Chondrocyte (in vitro differentiated cells): ENCODE measurements around the gene APBA1. TPM values are rescaled to one million over a fixed set of nuclear protein-coding genes. Genes with fewer than 3 reads are reported as not detected.

Source experiments
- DNase-seq: peaks from one replicate; pipeline ENCODE4 v3.0.0; 2021; ENCODE audit warnings: mixed read lengths, low spot score
- H3K27ac Mint-ChIP-seq: one replicate; pipeline ENCODE4 v1.8.0; 2021; ENCODE audit warnings: mild to moderate bottlenecking, moderate library complexity, mixed read lengths; ENCODE audit not compliant: unreplicated experiment
- H3K27me3 Mint-ChIP-seq: 2 replicates; pipeline ENCODE4 v1.8.0; 2021; ENCODE audit warnings: low read depth, mixed read lengths
- H3K36me3 Mint-ChIP-seq: 2 replicates; pipeline ENCODE4 v1.8.0; 2021; ENCODE audit warnings: low read depth, mixed read lengths
- H3K4me1 Mint-ChIP-seq: 2 replicates; pipeline ENCODE4 v1.8.0; 2021; ENCODE audit warnings: low read depth, mild to moderate bottlenecking, mixed read lengths
- H3K4me3 Mint-ChIP-seq: one replicate; pipeline ENCODE4 v1.8.0; 2021; ENCODE audit warnings: mild to moderate bottlenecking, moderate library complexity, mixed read lengths; ENCODE audit not compliant: unreplicated experiment
- H3K9me3 Mint-ChIP-seq: 2 replicates; pipeline ENCODE4 v1.8.0; 2021; ENCODE audit warnings: low read depth, mixed read lengths
- total RNA-seq: library from RNA; stranded (reverse); gene quantifications from 3 replicates; pipeline ENCODE4 v1.2.1, GENCODE V29; 2021
- TF ChIP-seq, protein P1 (sequence below): fragments of 200-600 bp; sonication (generic); IDR thresholded peaks from 2 replicates; pipeline ENCODE4 v1.5.0; 2021; ENCODE audit warnings: antibody characterized with exemption, mild to moderate bottlenecking, moderate library complexity

APBA1 gene
- total RNA-seq, 1 donor from 2014 or later = 12.3 TPM

DNA sequence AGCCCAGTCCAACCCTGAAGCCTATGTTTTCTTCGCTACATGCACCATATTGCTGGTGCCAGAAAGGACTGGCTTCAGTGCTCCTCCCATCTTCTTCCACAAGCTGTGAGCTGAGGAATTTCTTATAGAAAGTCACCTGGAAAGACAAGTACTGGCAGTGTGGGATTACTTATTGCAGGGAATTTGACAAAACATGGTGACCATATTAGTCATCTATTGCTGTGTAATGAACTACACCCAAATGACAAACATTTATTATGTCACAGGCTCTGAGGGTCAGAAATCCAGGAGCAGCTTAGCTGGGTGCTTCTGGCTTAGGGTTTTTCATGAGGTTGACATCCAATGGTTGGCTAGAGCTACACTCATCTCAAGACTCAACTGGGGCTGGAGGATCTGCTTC, 271.7 kb downstream of the APBA1 start:
- no peaks in the 10 kb centered on the region for H3K9me3 Mint-ChIP-seq
- TF ChIP-seq, protein P1, sequence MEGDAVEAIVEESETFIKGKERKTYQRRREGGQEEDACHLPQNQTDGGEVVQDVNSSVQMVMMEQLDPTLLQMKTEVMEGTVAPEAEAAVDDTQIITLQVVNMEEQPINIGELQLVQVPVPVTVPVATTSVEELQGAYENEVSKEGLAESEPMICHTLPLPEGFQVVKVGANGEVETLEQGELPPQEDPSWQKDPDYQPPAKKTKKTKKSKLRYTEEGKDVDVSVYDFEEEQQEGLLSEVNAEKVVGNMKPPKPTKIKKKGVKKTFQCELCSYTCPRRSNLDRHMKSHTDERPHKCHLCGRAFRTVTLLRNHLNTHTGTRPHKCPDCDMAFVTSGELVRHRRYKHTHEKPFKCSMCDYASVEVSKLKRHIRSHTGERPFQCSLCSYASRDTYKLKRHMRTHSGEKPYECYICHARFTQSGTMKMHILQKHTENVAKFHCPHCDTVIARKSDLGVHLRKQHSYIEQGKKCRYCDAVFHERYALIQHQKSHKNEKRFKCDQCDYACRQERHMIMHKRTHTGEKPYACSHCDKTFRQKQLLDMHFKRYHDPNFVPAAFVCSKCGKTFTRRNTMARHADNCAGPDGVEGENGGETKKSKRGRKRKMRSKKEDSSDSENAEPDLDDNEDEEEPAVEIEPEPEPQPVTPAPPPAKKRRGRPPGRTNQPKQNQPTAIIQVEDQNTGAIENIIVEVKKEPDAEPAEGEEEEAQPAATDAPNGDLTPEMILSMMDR = no peak
- H3K36me3 Mint-ChIP-seq = no peaks in the 10 kb centered on the region
- peaks cover 12% of the 10 kb centered on the region for H3K27me3 Mint-ChIP-seq
- H3K27ac Mint-ChIP-seq = no peak overlapping the region
- H3K4me1 Mint-ChIP-seq = peaks cover 9% of the 10 kb centered on the region
- no peak overlapping the region for H3K4me3 Mint-ChIP-seq
- DNase-seq = no peak

DNA sequence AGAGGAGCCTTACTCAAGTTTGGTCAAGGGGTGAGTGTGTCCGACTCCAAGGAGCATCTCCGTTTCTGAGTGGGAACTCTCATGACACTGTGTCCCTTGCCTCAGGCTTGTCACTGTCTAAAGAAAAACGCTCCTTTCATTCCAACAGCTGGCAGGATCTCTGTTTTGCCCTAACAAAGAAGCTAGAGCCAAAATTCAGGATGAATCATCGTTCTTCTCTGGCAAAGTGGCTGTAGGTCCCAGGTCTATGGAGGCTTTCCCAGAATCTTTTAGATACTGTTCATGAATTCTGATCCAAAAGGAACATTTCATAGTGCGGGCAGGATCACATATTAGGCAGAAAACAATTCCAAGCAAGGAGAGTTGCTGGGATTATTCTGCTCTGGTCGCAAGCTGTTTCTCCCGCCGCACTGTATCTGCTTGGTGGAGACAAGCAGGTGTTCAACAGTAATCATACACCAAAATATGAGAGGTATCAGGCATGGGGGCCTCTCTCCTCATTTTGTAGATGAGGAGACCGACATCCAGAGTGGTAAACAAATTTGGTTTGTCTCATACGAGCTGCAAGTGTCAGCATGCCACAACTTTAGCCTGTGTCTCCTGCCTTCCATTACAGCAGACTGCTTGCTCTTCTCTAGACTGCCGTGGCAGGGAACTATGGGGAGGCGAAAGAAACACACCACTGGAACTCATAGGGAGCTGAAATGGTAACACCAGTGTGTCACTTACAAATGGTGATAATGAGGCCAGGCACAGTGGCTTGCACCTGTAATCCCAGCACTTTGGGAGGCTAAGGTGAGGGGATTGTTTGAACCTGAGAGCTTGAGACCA, 274.6 kb downstream of the APBA1 start:
- Mint-ChIP-seq H3K27ac (peak overlapping the region; percentile 45), H3K9me3 (no peaks in the 10 kb centered on the region), H3K4me1 (peaks cover 12% of the 10 kb centered on the region), H3K27me3 (peaks cover 3% of the 10 kb centered on the region), H3K36me3 (no peaks in the 10 kb centered on the region), H3K4me3 (no peak overlapping the region)
- no peak for DNase-seq
- TF ChIP-seq, protein P1 = no peak

DNA sequence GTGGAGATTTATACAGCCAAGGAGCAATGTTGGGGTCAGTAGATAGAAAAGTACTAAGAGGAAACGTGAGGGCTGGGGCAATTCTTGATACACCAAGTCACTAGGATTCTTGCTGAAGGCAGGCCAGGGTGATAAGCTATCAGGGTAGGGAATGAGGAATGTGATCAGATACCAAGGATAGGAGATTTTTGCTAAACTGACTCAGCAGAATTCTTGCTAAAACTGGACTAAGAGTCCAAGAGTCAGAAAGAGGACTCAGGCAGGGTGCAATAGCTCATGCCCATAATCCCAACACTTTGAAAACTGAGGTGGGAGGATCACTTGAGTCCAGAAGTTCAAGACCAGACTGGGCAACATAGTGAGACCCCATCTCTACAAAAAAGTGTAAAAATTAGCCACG, 275.4 kb downstream of the APBA1 start:
- H3K36me3 Mint-ChIP-seq = peaks cover 3% of the 10 kb centered on the region
- peaks cover 20% of the 10 kb centered on the region for H3K4me1 Mint-ChIP-seq
- TF ChIP-seq, protein P1 = no peak
- H3K9me3 Mint-ChIP-seq = no peaks in the 10 kb centered on the region
- H3K4me3 Mint-ChIP-seq = no peak overlapping the region
- H3K27ac Mint-ChIP-seq = no peak overlapping the region
- H3K27me3 Mint-ChIP-seq = peaks cover 3% of the 10 kb centered on the region
- no peak for DNase-seq

DNA sequence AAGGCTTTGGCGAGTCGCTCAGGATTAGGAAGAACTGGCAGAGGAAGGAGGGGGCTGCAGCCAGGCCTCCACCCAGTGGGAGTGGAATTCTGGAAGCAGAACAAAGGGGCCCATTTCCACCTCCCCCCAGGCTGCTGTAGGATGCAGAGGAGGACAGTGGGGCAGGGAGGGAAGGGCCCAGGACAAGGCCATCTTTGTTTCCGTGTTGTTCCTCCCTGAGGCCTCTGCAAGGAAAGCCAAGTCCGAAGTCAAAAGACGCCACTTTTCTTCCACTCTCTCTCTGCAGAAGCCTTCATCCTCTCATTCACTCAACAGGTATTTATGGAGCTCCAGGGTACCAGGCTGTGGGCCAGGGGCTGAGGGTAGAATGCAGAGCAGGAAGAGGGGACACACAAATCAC, 276.5 kb downstream of the APBA1 start:
- H3K27ac Mint-ChIP-seq = no peak overlapping the region
- peaks cover under 1% of the 10 kb centered on the region for H3K27me3 Mint-ChIP-seq
- H3K4me1 Mint-ChIP-seq = peaks cover 25% of the 10 kb centered on the region
- TF ChIP-seq, protein P1 = no peak
- peaks cover 3% of the 10 kb centered on the region for H3K36me3 Mint-ChIP-seq
- DNase-seq = no peak
- no peaks in the 10 kb centered on the region for H3K9me3 Mint-ChIP-seq
- H3K4me3 Mint-ChIP-seq = no peak overlapping the region

DNA sequence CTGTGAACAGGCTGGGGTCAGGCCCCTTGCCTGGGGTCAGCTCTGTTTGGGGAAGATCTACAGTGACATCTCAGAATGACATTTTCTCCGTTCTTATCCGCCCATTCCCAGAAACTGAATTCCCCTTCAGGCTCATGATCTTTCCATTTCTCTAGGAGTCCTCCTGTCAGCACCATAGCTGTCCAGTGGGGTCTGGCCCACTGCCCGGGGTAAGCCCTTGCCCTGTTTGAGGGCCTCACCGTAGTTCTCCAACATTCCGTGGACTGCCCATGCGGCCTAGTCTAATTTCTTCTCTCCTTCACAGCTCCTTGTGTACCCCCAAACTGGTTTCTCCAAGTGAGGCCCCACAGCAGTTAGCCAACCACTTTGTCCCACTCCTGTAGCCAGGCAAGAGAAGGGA, 278.7 kb downstream of the APBA1 start:
- H3K9me3 Mint-ChIP-seq = no peaks in the 10 kb centered on the region
- peaks cover 6% of the 10 kb centered on the region for H3K36me3 Mint-ChIP-seq
- H3K27ac Mint-ChIP-seq = no peak overlapping the region
- peaks cover 25% of the 10 kb centered on the region for H3K4me1 Mint-ChIP-seq
- TF ChIP-seq, protein P1 = no peak
- H3K4me3 Mint-ChIP-seq = no peak overlapping the region
- no peak for DNase-seq
- H3K27me3 Mint-ChIP-seq = peaks cover under 1% of the 10 kb centered on the region
